Measurements from ENCODE around the gene CEP89.
"Not testable (repeated sequence)": the region's sequence is repeated elsewhere in the genome, so short reads cannot be mapped to it uniquely, and the experiment has no call there.

The CEP89 gene

DNA sequence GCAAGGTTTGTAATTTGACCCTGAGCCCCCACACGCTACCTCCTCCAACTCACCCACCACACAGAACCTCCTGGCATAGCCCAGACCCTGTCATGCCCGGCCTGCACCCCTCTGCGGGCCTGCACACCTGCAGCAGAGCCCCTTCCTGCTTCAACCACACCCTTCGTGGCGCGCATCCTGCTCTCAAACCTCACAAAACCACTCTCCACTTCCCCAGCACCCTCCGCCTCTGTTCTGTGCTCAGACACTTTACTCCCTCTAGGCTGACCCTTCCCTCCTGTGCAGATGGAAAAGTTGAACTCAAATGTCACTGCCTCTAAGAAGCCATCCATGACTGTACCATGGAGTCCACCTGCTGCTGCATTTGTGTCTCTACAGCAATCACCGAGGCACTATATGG, 28.8 kb upstream of the CEP89 start:
- ChIA-PET CTCF (no interaction called here), POLR2A (ENCODE audit: low non-redundant PET) (no interaction called here)
- no peak for DNase-seq (ENCODE audit: low spot score)
- no peak overlapping the region for H3K27ac ChIP-seq
- TF ChIP-seq CTCF (conservative IDR thresholded peaks at IDR 0.05; ENCODE audit: low read depth) = no peak

DNA sequence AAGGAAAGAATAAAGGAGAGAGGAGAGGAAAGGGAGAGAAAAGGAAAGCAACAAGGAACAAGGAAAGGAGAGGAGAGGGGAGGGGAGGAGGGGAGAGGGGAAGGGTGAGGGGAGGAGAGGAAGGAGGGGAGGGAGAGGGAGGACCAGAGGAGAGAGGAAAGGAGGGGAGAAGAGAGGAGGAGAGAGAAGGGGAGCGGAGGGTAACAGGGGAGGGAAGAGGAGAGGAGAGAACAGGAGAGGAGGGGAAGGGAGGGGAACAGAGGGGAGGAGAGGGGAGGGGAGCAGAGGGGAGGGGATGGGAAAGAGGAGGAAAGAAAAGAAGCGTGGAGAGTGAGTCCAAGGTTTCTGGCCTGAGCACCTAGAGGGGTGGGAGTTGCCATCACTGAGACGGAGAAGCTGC, 27.0 kb upstream of the CEP89 start:
- TF ChIP-seq CTCF (conservative IDR thresholded peaks at IDR 0.05; ENCODE audit: low read depth) = no peak
- no peak overlapping the region for H3K27ac ChIP-seq
- no peak for DNase-seq (ENCODE audit: low spot score)
- POLR2A ChIA-PET (ENCODE audit: low non-redundant PET) = no interaction called here
- CTCF ChIA-PET = no interaction called here

GRCh38 chr19:32997716-32998355, 26.1 kb upstream of the CEP89 start:
- no peak for TF ChIP-seq CTCF (conservative IDR thresholded peaks at IDR 0.05; ENCODE audit: low read depth)
- POLR2A ChIA-PET (ENCODE audit: low non-redundant PET) = no interaction called here

GRCh38 chr19:32997061-32997464, 25.3 kb upstream of the CEP89 start:
- DNase-seq (ENCODE audit: low spot score); CTCF ChIA-PET; H3K27ac ChIP-seq; POLR2A ChIA-PET (ENCODE audit: low non-redundant PET): not testable (repeated sequence)

More at GRCh38 chr19:32997716-32998355, 26.1 kb upstream of the CEP89 start:
- CTCF ChIA-PET = no interaction called here
- no peak for DNase-seq (ENCODE audit: low spot score)
- no peak overlapping the region for H3K27ac ChIP-seq

DNA sequence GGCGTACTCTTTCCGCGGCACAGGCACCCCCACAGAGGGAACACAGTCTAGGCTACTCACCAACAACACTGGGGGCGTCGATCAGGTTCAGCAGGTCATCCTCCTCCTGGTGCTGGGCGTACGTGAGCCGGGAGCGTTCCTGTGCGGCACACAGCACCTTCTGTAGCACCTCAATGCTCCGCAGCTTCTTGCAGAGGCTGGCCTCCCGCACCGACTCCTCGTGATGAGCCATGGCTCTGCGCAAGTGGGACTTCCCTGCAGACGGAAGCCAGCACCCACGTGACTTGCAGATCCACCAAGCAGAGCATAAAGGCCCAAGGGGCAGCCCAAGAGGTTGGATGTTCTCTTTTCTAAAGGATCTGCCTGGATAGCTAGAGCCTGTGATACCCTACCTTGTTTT, 24.2 kb upstream of the CEP89 start:
- DNase-seq (ENCODE audit: low spot score); CTCF ChIA-PET; POLR2A ChIA-PET (ENCODE audit: low non-redundant PET); H3K27ac ChIP-seq: not testable (repeated sequence)

GRCh38 chr19:32988724-32989123, 17.0 kb upstream of the CEP89 start:
- no peak for DNase-seq (ENCODE audit: low spot score)
- no peak for TF ChIP-seq CTCF (conservative IDR thresholded peaks at IDR 0.05; ENCODE audit: low read depth)
- no peak overlapping the region for H3K27ac ChIP-seq
- ChIA-PET CTCF (interaction anchor here (0.6 kb wide), 1 partner anchor 1211 kb away, joined by 3 read pairs; no protein-coding TSS in a partner anchor), POLR2A (ENCODE audit: low non-redundant PET) (no interaction called here)

GRCh38 chr19:32988254-32988653, 16.5 kb upstream of the CEP89 start:
- H3K27ac ChIP-seq; DNase-seq (ENCODE audit: low spot score); POLR2A ChIA-PET (ENCODE audit: low non-redundant PET): not testable (repeated sequence)
- CTCF ChIA-PET = interaction anchor here (0.6 kb wide), 1 partner anchor 1211 kb away, joined by 3 read pairs; no protein-coding TSS in a partner anchor

DNA sequence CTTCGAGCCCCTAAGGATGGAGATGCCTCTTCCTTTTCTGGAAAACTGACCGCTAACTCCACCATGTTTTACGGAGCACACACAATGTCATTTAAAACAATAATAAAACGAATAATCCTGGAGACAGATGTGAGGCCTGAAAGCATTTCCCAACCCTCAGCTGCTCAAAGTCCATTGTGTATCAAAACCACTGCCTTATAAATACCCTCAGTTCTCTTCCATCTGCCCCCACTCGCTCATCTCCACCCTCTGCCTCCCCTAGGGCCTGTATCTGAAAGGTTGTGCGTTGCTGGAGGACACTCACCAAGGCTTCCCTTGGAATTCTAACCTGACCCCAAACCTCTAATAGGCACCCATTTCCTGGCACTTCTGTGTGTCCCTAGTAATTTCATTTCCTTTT, 10.7 kb upstream of the CEP89 start:
- CTCF ChIA-PET; DNase-seq (ENCODE audit: low spot score); H3K27ac ChIP-seq; POLR2A ChIA-PET (ENCODE audit: low non-redundant PET): not testable (repeated sequence)

DNA sequence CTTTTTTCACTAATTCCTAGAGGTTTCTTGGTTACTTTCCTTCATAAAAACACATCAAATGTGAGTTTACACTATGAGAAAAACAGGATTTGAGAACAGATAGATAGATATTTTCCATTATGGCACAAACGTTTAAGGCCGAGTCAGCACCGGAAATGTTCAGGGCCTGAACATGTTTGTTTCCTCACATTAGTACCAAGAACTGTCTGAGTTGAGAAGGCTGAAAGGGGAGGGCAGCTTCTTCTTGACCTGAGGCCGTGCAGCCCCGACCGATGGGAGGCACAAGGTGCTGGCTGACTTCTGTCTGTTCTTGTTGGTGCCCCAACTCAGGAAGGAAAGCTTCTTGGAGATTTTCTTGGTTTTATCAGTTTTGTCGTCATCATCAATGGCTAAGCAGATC, 8.0 kb upstream of the CEP89 start:
- H3K27ac ChIP-seq; DNase-seq (ENCODE audit: low spot score); POLR2A ChIA-PET (ENCODE audit: low non-redundant PET): not testable (repeated sequence)
- CTCF ChIA-PET = interaction anchor here (0.6 kb wide), 1 partner anchor 89 kb away, joined by 3 read pairs; no protein-coding TSS in a partner anchor

- DNase-seq (ENCODE audit: low spot score); POLR2A ChIA-PET (ENCODE audit: low non-redundant PET); H3K27ac ChIP-seq: not testable (repeated sequence)
- CTCF ChIA-PET = interaction anchor here (0.7 to 2.0 kb wide), 3 partner anchors 134 to 331 kb away, joined by 3 to 9 read pairs (median 4); no protein-coding TSS in a partner anchor
Measured at GRCh38 chr19:32977813-32978212, 6.1 kb upstream of the CEP89 start.

Data from RWPE1 (cell line).